Esophagus squamous epithelium (tissue), 4 donors: ENCODE results near the gene PLEKHG4.

Experiments
- CTCF ChIP-seq, 6 experiments: fragments of 450-650 bp in 4 of 6; fragments of 200-600 bp in 2 of 6; sonication (generic) in 2 of 6; IDR thresholded peaks; one replicate each; pipeline ENCODE4 v1.5.1; 2016 to 2019; ENCODE audit warnings: antibody characterized with exemption in 6 of 6, mild to moderate bottlenecking in 4 of 6, moderate library complexity in 4 of 6
- POLR2A ChIP-seq, 4 donors: fragments of 450-650 bp; IDR thresholded peaks; one replicate each; pipeline ENCODE4 v1.6.1; 2017; ENCODE audit warnings: antibody characterized with exemption in 4 of 4, mild to moderate bottlenecking in 4 of 4, moderate library complexity in 3 of 4

DNA sequence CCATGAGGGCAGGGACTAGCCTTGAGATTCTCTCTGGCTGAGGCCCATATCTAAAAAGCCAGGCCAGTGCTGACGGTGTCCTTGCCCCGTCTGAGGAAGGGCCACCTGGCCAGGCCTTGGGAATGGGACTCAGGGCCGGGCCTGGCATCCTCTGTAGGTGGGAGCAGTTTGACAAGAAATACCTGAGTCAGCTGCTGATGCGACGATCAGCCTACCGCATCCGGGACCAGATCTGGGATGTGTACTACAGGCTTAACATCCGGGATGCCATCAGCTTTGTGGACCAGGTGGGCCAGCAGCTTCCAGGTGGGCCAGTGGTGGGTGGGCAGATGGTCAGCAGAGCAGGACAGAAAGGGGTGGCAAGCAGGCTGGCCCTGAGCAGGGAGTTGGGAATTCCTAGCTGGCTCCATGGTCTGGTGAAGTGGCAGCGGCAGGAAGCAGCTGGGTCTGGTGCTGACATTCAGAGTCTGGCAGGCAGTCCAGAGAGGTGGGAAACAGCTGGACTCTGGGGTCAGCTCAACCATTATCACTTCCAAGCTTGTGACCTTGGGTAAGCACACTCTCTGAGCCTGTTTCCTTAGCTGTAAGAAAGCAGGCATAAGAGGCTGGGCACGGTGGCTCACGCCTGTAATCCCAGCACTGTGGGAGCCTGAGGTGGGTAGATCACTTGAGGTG is 21.0 kb upstream of the PLEKHG4 start:
- TF ChIP-seq CTCF (IDR thresholded peaks at IDR 0.05) (no peak), POLR2A (IDR thresholded peaks at IDR 0.05) (no peak)
